KMS-11 (cell line): ENCODE data around the gene RGS9.

ENCODE experiments used
- H2AFZ ChIP-seq: fragments of 200-600 bp; sonication (generic); 2 replicates; pipeline ENCODE4 v1.6.1; 2016; ENCODE audit warnings: antibody characterized with exemption, mixed run types, low read depth
- H3K27ac ChIP-seq: fragments of 200-600 bp; sonication (generic); 2 replicates; pipeline ENCODE4 v1.6.1; 2016; ENCODE audit warnings: mild to moderate bottlenecking, mixed run types
- H3K27me3 ChIP-seq: fragments of 200-600 bp; sonication (generic); 2 replicates; pipeline ENCODE4 v1.6.1; 2017; ENCODE audit warnings: mild to moderate bottlenecking, low read depth, mixed run types, moderate library complexity; ENCODE audit not compliant: insufficient read depth
- H3K36me3 ChIP-seq: fragments of 200-600 bp; sonication (generic); 2 replicates; pipeline ENCODE4 v1.6.1; 2017; ENCODE audit warnings: mild to moderate bottlenecking, mixed run types; ENCODE audit not compliant: insufficient read depth
- H3K4me1 ChIP-seq: fragments of 200-600 bp; sonication (generic); 2 replicates; pipeline ENCODE4 v1.6.1; 2016; ENCODE audit warnings: mild to moderate bottlenecking, low read depth, mixed run types; ENCODE audit not compliant: poor library complexity, severe bottlenecking
- H3K4me2 ChIP-seq: fragments of 200-600 bp; sonication (generic); 2 replicates; pipeline ENCODE4 v1.7.0; 2016; ENCODE audit warnings: mild to moderate bottlenecking, mixed run types
- H3K4me3 ChIP-seq: fragments of 200-600 bp; sonication (generic); IDR thresholded peaks from 2 replicates; pipeline ENCODE4 v1.6.1; 2017; ENCODE audit warnings: low read depth, low read length, mixed read lengths; ENCODE audit not compliant: insufficient read depth
- H3K79me2 ChIP-seq: fragments of 200-600 bp; sonication (generic); 2 replicates; pipeline ENCODE4 v1.6.1; 2016; ENCODE audit warnings: low read depth, mixed run types; ENCODE audit not compliant: insufficient read depth
- H3K9ac ChIP-seq: fragments of 200-600 bp; sonication (generic); 2 replicates; pipeline ENCODE4 v1.6.1; 2016; ENCODE audit warnings: mild to moderate bottlenecking, mixed run types
- H4K20me1 ChIP-seq: fragments of 200-600 bp; sonication (generic); 2 replicates; pipeline ENCODE4 v1.6.1; 2016; ENCODE audit warnings: mild to moderate bottlenecking, mixed run types; ENCODE audit not compliant: insufficient read depth
- TF ChIP-seq, protein P1 (sequence below): fragments of 200-600 bp; sonication (generic); conservative IDR thresholded peaks from 2 replicates; pipeline ENCODE4 v1.6.1; 2017; ENCODE audit warnings: low read depth, mild to moderate bottlenecking, antibody characterized with exemption, low read length, moderate library complexity, mixed read lengths

The RGS9 gene

DNA sequence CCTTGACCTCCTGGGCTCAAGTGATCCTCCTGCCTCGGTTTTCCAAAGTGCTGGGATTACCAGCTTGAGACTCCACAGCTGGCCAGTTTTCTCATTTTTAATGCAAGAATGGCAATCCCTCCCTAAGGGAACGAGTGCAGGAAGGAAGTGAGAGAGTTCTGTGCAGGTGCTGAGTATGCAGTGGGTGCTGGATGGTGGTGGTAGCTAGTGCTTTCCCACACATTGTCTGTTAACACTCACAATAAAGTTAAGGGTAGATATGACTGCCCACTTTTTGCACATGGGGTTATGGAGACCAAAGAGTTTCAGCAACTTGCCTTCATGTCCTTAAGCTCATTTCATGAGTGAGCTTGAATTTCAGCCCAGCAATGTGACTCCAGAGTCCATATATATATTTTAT lies 18.5 kb downstream of the RGS9 start:
- Histone ChIP-seq H3K4me1 (peaks cover 6% of the 10 kb centered on the region), H3K4me3 (no peak overlapping the region), H4K20me1 (no peaks in the 10 kb centered on the region), H3K27ac (no peak overlapping the region), H3K9ac (no peak overlapping the region), H3K4me2 (no peak overlapping the region), H3K27me3 (no peaks in the 10 kb centered on the region), H3K79me2 (no peaks in the 10 kb centered on the region), H3K36me3 (no peaks in the 10 kb centered on the region), H2AFZ (no peak overlapping the region)
- TF ChIP-seq, protein P1, sequence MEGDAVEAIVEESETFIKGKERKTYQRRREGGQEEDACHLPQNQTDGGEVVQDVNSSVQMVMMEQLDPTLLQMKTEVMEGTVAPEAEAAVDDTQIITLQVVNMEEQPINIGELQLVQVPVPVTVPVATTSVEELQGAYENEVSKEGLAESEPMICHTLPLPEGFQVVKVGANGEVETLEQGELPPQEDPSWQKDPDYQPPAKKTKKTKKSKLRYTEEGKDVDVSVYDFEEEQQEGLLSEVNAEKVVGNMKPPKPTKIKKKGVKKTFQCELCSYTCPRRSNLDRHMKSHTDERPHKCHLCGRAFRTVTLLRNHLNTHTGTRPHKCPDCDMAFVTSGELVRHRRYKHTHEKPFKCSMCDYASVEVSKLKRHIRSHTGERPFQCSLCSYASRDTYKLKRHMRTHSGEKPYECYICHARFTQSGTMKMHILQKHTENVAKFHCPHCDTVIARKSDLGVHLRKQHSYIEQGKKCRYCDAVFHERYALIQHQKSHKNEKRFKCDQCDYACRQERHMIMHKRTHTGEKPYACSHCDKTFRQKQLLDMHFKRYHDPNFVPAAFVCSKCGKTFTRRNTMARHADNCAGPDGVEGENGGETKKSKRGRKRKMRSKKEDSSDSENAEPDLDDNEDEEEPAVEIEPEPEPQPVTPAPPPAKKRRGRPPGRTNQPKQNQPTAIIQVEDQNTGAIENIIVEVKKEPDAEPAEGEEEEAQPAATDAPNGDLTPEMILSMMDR = no peak

DNA sequence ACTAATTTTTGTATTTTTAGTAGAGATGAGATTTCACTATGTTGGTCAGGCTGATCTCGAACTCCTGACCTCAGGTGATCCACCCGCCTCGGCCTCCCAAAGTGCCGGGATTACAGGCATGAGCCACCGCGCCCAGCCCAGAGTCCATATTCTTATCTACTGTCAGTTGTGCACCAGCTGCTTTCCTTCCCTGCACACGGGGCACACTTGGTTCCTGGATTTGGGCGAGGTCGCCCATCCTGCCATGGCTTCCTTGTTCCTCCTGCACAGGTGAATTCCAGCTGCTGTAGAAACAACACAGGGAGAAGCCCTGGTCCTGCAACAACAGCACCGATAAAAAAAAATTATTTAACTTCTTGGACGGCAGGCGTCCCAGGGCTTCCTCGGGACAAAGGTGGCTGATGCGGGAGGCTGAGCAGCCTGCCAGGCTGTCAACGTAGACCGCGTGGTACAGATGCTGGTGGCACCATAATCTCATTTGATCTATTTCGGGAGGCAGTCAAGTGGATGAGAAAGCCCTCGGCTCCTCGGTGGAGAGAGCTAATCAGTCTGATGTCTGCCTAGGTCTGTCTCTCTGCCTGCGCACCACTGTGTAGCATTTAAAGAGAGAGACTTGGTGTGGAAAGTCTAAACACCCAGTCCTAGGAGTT lies 19.1 kb downstream of the RGS9 start:
- Histone ChIP-seq H3K4me2 (no peak overlapping the region), H3K9ac (no peak overlapping the region), H3K27me3 (no peaks in the 10 kb centered on the region), H4K20me1 (no peaks in the 10 kb centered on the region), H3K4me3 (no peak overlapping the region), H3K79me2 (no peaks in the 10 kb centered on the region), H2AFZ (no peak overlapping the region), H3K27ac (no peak overlapping the region), H3K4me1 (peaks cover 6% of the 10 kb centered on the region), H3K36me3 (no peaks in the 10 kb centered on the region)
- TF ChIP-seq, protein P1 = no peak

DNA sequence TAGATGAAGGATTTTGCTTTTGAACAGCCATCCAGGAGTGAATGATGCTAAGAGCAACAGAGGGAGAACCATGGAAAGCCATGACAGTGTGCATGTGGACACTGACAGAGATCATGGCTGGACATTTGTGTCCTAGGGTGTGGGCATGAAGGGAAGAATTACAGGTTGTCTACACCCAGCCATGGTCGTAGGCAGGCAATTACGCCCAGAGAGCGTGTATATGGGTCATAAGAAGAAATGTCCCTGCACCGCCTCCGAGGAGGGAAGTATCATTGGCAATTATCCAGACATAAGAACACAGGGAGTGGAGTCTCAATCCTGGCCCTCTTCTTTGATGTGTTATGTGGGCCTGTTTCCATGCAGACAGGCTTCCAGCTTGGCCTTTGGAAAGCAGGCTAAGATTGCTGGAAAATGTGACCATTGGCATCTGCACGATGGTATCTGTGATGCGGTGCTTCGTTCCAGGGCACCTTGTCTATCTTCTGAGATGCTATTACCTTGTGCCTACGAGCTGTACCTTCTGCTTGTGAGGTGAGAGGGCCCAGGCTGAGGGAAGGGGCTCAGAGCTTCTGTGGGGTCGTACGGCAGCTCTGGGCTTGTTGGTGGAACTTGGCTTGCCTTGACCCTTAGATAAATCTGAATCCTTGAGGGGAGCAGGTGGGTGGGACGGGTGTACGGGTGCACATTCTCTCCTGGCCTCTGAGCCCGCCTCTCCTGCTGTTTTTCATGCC lies 19.8 kb downstream of the RGS9 start:
- H3K4me1 ChIP-seq = peaks cover 6% of the 10 kb centered on the region
- no peaks in the 10 kb centered on the region for H3K79me2 ChIP-seq
- H2AFZ ChIP-seq = no peak overlapping the region
- H3K27me3 ChIP-seq = no peaks in the 10 kb centered on the region
- H3K27ac ChIP-seq = no peak overlapping the region
- H3K4me2 ChIP-seq = no peak overlapping the region
- H3K4me3 ChIP-seq = no peak overlapping the region
- no peaks in the 10 kb centered on the region for H4K20me1 ChIP-seq
- no peak overlapping the region for H3K9ac ChIP-seq
- TF ChIP-seq, protein P1 = no peak
- no peaks in the 10 kb centered on the region for H3K36me3 ChIP-seq

DNA sequence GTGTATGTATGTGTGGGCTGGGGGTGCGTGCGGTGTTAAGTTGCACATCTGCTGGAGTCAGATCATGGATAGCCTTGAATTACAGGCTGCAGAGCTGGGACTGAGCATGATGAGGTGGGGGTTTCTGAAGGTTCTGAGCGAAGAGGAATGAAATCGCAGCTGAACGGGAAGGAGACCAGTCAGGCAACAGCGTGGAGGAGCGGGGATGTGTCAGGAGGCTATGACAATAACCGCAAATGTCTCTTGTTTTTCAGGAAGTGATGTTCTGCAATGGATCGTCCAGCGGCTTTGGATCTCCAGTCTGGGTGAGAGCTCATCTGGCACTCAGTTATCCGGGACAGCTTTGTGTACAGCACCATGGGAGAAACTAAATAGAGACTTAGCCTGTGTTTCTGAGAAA lies 20.9 kb downstream of the RGS9 start:
- Histone ChIP-seq H2AFZ (no peak overlapping the region), H3K4me1 (peaks cover 6% of the 10 kb centered on the region), H3K9ac (no peak overlapping the region), H3K79me2 (no peaks in the 10 kb centered on the region), H3K27ac (no peak overlapping the region), H3K27me3 (no peaks in the 10 kb centered on the region), H3K36me3 (no peaks in the 10 kb centered on the region), H4K20me1 (no peaks in the 10 kb centered on the region), H3K4me2 (no peak overlapping the region), H3K4me3 (no peak overlapping the region)
- TF ChIP-seq, protein P1 = no peak
